HepG2 (cell line): Measurements from ENCODE around the gene BBS9. TPM values are rescaled to one million over a fixed set of nuclear protein-coding genes. Genes with fewer than 3 reads are reported as not detected.

ENCODE experiments used
- ATAC-seq: fragments of 200-7000 bp; cut with Tn5 transposase; 3 replicates; pipeline ENCODE4 v1.9.1; 2020; ENCODE audit warnings: mild to moderate bottlenecking, moderate library complexity
- BruUV-seq: library from RNA; stranded (reverse); fragments of 400-500 nt; replicated peaks from 2 replicates; lab custom pipeline; 2021; lab: Mats Ljungman, UMichigan
- CTCF ChIA-PET: fragments of 300-600 bp; formaldehyde crosslinking; extraction: SDS; loops from one replicate; lab custom pipeline; 2021; ENCODE audit warnings: low total read pairs, inconsistent platforms, low intra/inter-chr PET ratio; lab: Yijun Ruan, JAX
- POLR2A ChIA-PET: fragments of 350-600 bp; sonication (Branson Sonifier 250); formaldehyde crosslinking; loops from one replicate; lab custom pipeline; 2020; ENCODE audit warnings: antibody characterized with exemption, inconsistent platforms; lab: Yijun Ruan, JAX
- DNase-seq: peaks from one replicate; pipeline ENCODE4 v3.0.0-alpha.2; 2015; ENCODE audit warnings: low spot score
- FAIRE-seq: peaks from 3 replicates; lab custom pipeline; 2011; peaks lifted over from hg19 to GRCh38; lab: Jason Lieb, UNC
- H2AFZ ChIP-seq: one replicate; pipeline ENCODE4 v1.6.1; 2011; ENCODE audit warnings: low read length, inconsistent platforms
- H3K27ac ChIP-seq: fragments of 300-600 bp; 3 replicates; pipeline ENCODE4 v1.8.0; 2011; ENCODE audit warnings: mixed run types, mild to moderate bottlenecking, mixed read lengths, low read length, inconsistent platforms; ENCODE audit not compliant: insufficient read depth; ENCODE audit errors: extremely low read length
- H3K27me3 ChIP-seq, 2 experiments: fragments of 200-600 bp in 1 of 2; 2 replicates in 1 of 2; 3 replicates in 1 of 2; pipeline versions ENCODE4 v1.6.0 to v1.8.0; 2011; ENCODE audit warnings: low read length in 2 of 2, mild to moderate bottlenecking in 2 of 2, moderate library complexity in 2 of 2, inconsistent platforms in 1 of 2; ENCODE audit not compliant: insufficient read depth in 2 of 2, control insufficient read depth in 1 of 2
- H3K36me3 ChIP-seq, 2 experiments: fragments of 200-600 bp in 1 of 2; replicated peaks in 1 of 2; 2 replicates in 1 of 2; 3 replicates in 1 of 2; pipeline versions ENCODE4 v1.5.1 to v1.8.0; 2011; ENCODE audit warnings: low read length in 2 of 2, inconsistent platforms in 1 of 2; ENCODE audit not compliant: insufficient read depth in 2 of 2, control insufficient read depth in 1 of 2
- H3K4me1 ChIP-seq: 2 replicates; pipeline ENCODE4 v1.5.1; 2012; ENCODE audit warnings: low read length, inconsistent platforms; ENCODE audit not compliant: insufficient read depth
- H3K4me2 ChIP-seq: 2 replicates; pipeline ENCODE4 v1.6.0; 2011; ENCODE audit warnings: low read depth, low read length, inconsistent platforms
- H3K4me3 ChIP-seq, 3 experiments: fragments of 200-600 bp in 1 of 3; sonication (generic), shearing (Covaris generic) in 1 of 3; replicated peaks in 1 of 3; 2 replicates each; pipeline ENCODE4 v1.5.1; 2011 to 2016; ENCODE audit warnings: low read length in 3 of 3, inconsistent platforms in 2 of 3, low read depth in 2 of 3, mild to moderate bottlenecking in 2 of 3, control low read depth in 1 of 3, mixed read lengths in 1 of 3; ENCODE audit not compliant: insufficient read depth in 1 of 3
- H3K79me2 ChIP-seq: one replicate; pipeline ENCODE4 v1.6.1; 2011; ENCODE audit warnings: low read length, inconsistent platforms; ENCODE audit not compliant: insufficient read depth
- H3K9ac ChIP-seq: 2 replicates; pipeline ENCODE4 v1.6.0; 2011; ENCODE audit warnings: mild to moderate bottlenecking, low read depth, low read length, inconsistent platforms; ENCODE audit not compliant: insufficient read depth
- H3K9me3 ChIP-seq: 2 replicates; pipeline ENCODE4 v1.5.1; 2012; ENCODE audit warnings: mild to moderate bottlenecking, low read length
- H4K20me1 ChIP-seq: 2 replicates; pipeline ENCODE4 v1.6.0; 2011; ENCODE audit warnings: inconsistent platforms, mild to moderate bottlenecking, low read length, moderate library complexity; ENCODE audit not compliant: insufficient read depth
- BORCS8-MEF2B ChIP-seq: sonication (generic); formaldehyde crosslinking; IDR thresholded peaks from 2 replicates; pipeline ENCODE4 v1.8.0; 2022; ENCODE audit warnings: mild to moderate bottlenecking, missing genetic modification reagents
- GTF3A ChIP-seq: sonication (generic); formaldehyde crosslinking; conservative IDR thresholded peaks from 2 replicates; pipeline ENCODE4 v1.4.0; 2020; ENCODE audit warnings: mild to moderate bottlenecking, missing genetic modification reagents
- IKZF4 ChIP-seq: sonication (generic); formaldehyde crosslinking; IDR thresholded peaks from 2 replicates; pipeline ENCODE4 v1.5.1; 2020; ENCODE audit warnings: borderline replicate concordance, mild to moderate bottlenecking, low read depth, missing genetic modification reagents; ENCODE audit errors: not compliant biosample characterization
- MTA3 ChIP-seq: sonication (generic); formaldehyde crosslinking; IDR thresholded peaks from 2 replicates; pipeline ENCODE4 v1.4.0; 2020; ENCODE audit warnings: missing genetic modification reagents
- NFIC ChIP-seq: IDR thresholded peaks from 2 replicates; pipeline ENCODE4 v1.6.1; 2012; ENCODE audit warnings: mild to moderate bottlenecking, low read length, inconsistent platforms
- SOX13 ChIP-seq, 3 experiments: fragments of 450-650 bp in 1 of 3; sonication (generic) in 1 of 3; formaldehyde crosslinking in 1 of 3; IDR thresholded peaks in 2 of 3; conservative IDR thresholded peaks in 1 of 3; 2 replicates each; pipeline versions ENCODE4 v1.5.0 to v1.6.1; 2016 to 2020; ENCODE audit warnings: antibody characterized with exemption in 1 of 3, mild to moderate bottlenecking in 1 of 3, missing compliant biosample characterization in 1 of 3, missing genetic modification reagents in 1 of 3, moderate library complexity in 1 of 3
- SP2 ChIP-seq: sonication (generic); formaldehyde crosslinking; IDR thresholded peaks from 2 replicates; pipeline ENCODE4 v1.5.1; 2020; ENCODE audit warnings: mild to moderate bottlenecking, missing genetic modification reagents
- ZBTB1 ChIP-seq: sonication (generic); formaldehyde crosslinking; IDR thresholded peaks from 2 replicates; pipeline ENCODE4 v1.4.0; 2020; ENCODE audit warnings: missing genetic modification reagents, borderline replicate concordance
- ZNF460 ChIP-seq: sonication (generic); formaldehyde crosslinking; IDR thresholded peaks from 2 replicates; pipeline ENCODE4 v1.5.1; 2020; ENCODE audit warnings: missing genetic modification reagents, mild to moderate bottlenecking, borderline replicate concordance
- ZNF607 ChIP-seq: sonication (generic); formaldehyde crosslinking; IDR thresholded peaks from 2 replicates; pipeline ENCODE4 v1.5.1; 2020; ENCODE audit warnings: missing genetic modification reagents, mild to moderate bottlenecking, borderline replicate concordance
- ZNF781 ChIP-seq: sonication (generic); formaldehyde crosslinking; IDR thresholded peaks from 2 replicates; pipeline ENCODE4 v1.5.1; 2020; ENCODE audit warnings: borderline replicate concordance, mild to moderate bottlenecking, missing genetic modification reagents; ENCODE audit errors: not compliant biosample characterization
- ZNF782 ChIP-seq: sonication (generic); formaldehyde crosslinking; IDR thresholded peaks from 2 replicates; pipeline ENCODE4 v1.4.0; 2020; ENCODE audit warnings: missing genetic modification reagents, mild to moderate bottlenecking, borderline replicate concordance
- ZNF792 ChIP-seq: IDR thresholded peaks from 2 replicates; pipeline ENCODE4 v1.6.1; 2016
- WGBS: methylation state at CpG from one replicate; pipeline ENCODE4 v1.1.6; 2017; ENCODE audit warnings: low lambda C conversion rate; 5-methylcytosine and 5-hydroxymethylcytosine counted together
- in situ Hi-C: cut with HindIII; loops from 2 replicates; pipeline ENCODE4 v1.10.0; 2017; ENCODE audit warnings: low pct_unique_long_range_greater_than_20kb; ENCODE audit not compliant: extremely low pct_ligation_motif_present
- intact Hi-C: fragments of 100-400 bp; cut with micrococcal nuclease; formaldehyde crosslinking; loops from one replicate; pipeline ENCODE4 v1.10.0; 2022; ENCODE audit not compliant: unreplicated experiment
- polyA plus RNA-seq, 8 experiments: library from polyadenylated mRNA; depleted of rRNA in 3 of 8; stranded (reverse) in 7 of 8; unstranded in 1 of 8; fragments of >200 nt; fragmentation: Illumina TruSeq in 4 of 8; extraction: Trizol in 4 of 8; gene quantifications; 2 replicates each; pipeline versions ENCODE4 v1.2.1 to v1.2.3, GENCODE V29; 2011 to 2016; ENCODE audit warnings: low read depth in 4 of 8, missing spikeins in 1 of 8, mixed read lengths in 1 of 8; ENCODE audit not compliant: insufficient read depth in 1 of 8
- total RNA-seq, 5 experiments: library from RNA; depleted of rRNA; stranded (reverse); fragments of >200 nt; fragmentation: Illumina TruSeq; extraction: Trizol; gene quantifications; 2 replicates each; pipeline ENCODE4 v1.2.3, GENCODE V29; 2016; ENCODE audit warnings: low read depth in 1 of 5
- TF ChIP-seq, protein P1 (sequence below): sonication (generic); formaldehyde crosslinking; IDR thresholded peaks from 2 replicates; pipeline ENCODE4 v1.5.0; 2020; ENCODE audit warnings: mild to moderate bottlenecking, missing genetic modification reagents, borderline replicate concordance

Gene BBS9
- total and polyA plus RNA-seq, 2 of the 13 experiments (the other 11 are each of a cell fraction or from before 2014, with no cell fraction given), result 5.1 to 7.8 TPM

DNA sequence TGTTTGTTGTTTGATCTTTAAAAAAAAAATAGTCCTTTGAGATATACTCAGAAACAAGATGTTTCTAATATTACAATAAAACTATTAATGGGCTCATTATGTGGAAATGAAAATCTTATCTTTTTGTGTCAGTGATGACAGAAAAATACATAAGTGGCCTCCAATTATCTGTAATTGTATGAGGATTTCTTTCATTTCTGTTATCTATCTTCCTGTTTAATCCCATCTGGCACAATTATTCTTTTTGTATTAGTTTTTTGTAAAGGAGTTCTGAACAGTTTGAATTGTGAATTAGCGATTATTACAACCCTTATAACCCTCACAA, 270.8 kb downstream of the BBS9 start (continued):
- TF ChIP-seq, protein P1, sequence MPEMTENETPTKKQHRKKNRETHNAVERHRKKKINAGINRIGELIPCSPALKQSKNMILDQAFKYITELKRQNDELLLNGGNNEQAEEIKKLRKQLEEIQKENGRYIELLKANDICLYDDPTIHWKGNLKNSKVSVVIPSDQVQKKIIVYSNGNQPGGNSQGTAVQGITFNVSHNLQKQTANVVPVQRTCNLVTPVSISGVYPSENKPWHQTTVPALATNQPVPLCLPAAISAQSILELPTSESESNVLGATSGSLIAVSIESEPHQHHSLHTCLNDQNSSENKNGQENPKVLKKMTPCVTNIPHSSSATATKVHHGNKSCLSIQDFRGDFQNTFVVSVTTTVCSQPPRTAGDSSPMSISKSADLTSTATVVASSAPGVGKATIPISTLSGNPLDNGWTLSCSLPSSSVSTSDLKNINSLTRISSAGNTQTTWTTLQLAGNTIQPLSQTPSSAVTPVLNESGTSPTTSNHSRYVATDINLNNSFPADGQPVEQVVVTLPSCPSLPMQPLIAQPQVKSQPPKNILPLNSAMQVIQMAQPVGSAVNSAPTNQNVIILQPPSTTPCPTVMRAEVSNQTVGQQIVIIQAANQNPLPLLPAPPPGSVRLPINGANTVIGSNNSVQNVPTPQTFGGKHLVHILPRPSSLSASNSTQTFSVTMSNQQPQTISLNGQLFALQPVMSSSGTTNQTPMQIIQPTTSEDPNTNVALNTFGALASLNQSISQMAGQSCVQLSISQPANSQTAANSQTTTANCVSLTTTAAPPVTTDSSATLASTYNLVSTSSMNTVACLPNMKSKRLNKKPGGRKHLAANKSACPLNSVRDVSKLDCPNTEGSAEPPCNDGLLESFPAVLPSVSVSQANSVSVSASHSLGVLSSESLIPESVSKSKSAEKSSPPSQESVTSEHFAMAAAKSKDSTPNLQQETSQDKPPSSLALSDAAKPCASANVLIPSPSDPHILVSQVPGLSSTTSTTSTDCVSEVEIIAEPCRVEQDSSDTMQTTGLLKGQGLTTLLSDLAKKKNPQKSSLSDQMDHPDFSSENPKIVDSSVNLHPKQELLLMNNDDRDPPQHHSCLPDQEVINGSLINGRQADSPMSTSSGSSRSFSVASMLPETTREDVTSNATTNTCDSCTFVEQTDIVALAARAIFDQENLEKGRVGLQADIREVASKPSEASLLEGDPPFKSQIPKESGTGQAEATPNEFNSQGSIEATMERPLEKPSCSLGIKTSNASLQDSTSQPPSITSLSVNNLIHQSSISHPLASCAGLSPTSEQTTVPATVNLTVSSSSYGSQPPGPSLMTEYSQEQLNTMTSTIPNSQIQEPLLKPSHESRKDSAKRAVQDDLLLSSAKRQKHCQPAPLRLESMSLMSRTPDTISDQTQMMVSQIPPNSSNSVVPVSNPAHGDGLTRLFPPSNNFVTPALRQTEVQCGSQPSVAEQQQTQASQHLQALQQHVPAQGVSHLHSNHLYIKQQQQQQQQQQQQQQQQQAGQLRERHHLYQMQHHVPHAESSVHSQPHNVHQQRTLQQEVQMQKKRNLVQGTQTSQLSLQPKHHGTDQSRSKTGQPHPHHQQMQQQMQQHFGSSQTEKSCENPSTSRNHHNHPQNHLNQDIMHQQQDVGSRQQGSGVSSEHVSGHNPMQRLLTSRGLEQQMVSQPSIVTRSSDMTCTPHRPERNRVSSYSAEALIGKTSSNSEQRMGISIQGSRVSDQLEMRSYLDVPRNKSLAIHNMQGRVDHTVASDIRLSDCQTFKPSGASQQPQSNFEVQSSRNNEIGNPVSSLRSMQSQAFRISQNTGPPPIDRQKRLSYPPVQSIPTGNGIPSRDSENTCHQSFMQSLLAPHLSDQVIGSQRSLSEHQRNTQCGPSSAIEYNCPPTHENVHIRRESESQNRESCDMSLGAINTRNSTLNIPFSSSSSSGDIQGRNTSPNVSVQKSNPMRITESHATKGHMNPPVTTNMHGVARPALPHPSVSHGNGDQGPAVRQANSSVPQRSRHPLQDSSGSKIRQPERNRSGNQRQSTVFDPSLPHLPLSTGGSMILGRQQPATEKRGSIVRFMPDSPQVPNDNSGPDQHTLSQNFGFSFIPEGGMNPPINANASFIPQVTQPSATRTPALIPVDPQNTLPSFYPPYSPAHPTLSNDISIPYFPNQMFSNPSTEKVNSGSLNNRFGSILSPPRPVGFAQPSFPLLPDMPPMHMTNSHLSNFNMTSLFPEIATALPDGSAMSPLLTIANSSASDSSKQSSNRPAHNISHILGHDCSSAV (CRISPR knock-in tag), result no peak
- no peak for TF ChIP-seq SP2 (CRISPR knock-in tag)
- no peak for TF ChIP-seq BORCS8-MEF2B (CRISPR knock-in tag)
- no peak for TF ChIP-seq IKZF4 (CRISPR knock-in tag)
- no peak for TF ChIP-seq ZNF460 (CRISPR knock-in tag)

DNA sequence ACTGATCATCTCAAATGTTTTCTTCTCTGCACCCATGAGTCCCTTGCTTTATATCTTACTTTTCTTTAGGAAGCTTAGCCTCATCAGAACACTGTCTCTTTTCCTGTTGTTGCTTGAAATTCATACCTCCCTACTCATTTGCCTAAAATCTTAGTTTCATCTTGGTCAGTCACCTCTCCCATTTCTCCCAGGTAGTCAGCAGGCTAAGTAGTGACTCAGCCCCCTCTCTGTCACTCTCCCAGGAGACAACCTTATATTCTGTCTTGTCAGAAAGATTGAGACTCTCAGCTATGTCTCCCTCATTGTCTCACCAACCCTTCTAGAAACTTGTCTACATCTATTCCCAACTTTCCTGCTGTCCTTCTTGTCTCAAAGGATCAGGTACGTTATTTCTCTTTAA, 280.9 kb downstream of the BBS9 start:
- POLR2A ChIA-PET, result no interaction called here
- Histone ChIP-seq H3K36me3 (no peaks in the 10 kb centered on the region), H3K4me1 (no peaks in the 10 kb centered on the region), H3K9me3 (no peaks in the 10 kb centered on the region)
- intact Hi-C loops, result no loop called here
- no peak for TF ChIP-seq ZNF607
- no peak for TF ChIP-seq MTA3
- no peak for TF ChIP-seq NFIC
- TF ChIP-seq ZBTB1, result no peak
- no peak for TF ChIP-seq ZNF781 (CRISPR knock-in tag)
- no peak for TF ChIP-seq ZNF792 (CRISPR knock-in tag)
- no peak for TF ChIP-seq SOX13 (IDR thresholded peaks at IDR 0.05)
- TF ChIP-seq SOX13 (CRISPR knock-in tag; conservative IDR thresholded peaks at IDR 0.05 in 1 of 2, IDR thresholded peaks at IDR 0.05 in 1 of 2), result no peak
- TF ChIP-seq ZNF782 (CRISPR knock-in tag), result no peak
- TF ChIP-seq GTF3A (CRISPR knock-in tag), result no peak
- TF ChIP-seq, all 625 proteins: peak for 0
- FAIRE-seq, result no peak
- no peak overlapping the region for H3K27ac ChIP-seq
- ATAC-seq, result no peak
- no peaks in the 10 kb centered on the region for H3K27me3 ChIP-seq
- no peak overlapping the region for H2AFZ ChIP-seq
- H3K79me2 ChIP-seq, result no peaks in the 10 kb centered on the region
- no peak overlapping the region for H3K9ac ChIP-seq
- in situ Hi-C loops, result no loop called here
- CTCF ChIA-PET, result no interaction called here
- no peak for DNase-seq
- BruUV-seq, result no TSS peak
- H3K4me2 ChIP-seq, result no peak overlapping the region
- H3K4me3 ChIP-seq, result no peak overlapping the region
- WGBS, result 19% methylated on average over 1 of the region's 1 CpG
- no peaks in the 10 kb centered on the region for H4K20me1 ChIP-seq
